BJ (cell line): ENCODE data around the gene TMEM186. TPM values are rescaled to one million over a fixed set of nuclear protein-coding genes. Genes with fewer than 3 reads are reported as not detected.
"Not testable (repeated sequence)": the region's sequence is repeated elsewhere in the genome, so short reads cannot be mapped to it uniquely, and the experiment has no call there.

Source experiments
- CTCF ChIA-PET: fragments of 350-600 bp; formaldehyde crosslinking; extraction: SDS; loops from one replicate; lab custom pipeline; 2021; ENCODE audit warnings: antibody characterized with exemption, inconsistent platforms; lab: Yijun Ruan, JAX
- POLR2A ChIA-PET: fragments of 300-600 bp; sonication (Branson Sonifier 250); formaldehyde crosslinking; extraction: SDS; loops from one replicate; lab custom pipeline; 2021; ENCODE audit warnings: antibody characterized with exemption; lab: Charles Lee
- DNase-seq: peaks from one replicate; pipeline ENCODE4 v3.0.0-alpha.2; 2011; ENCODE audit warnings: low read depth
- H3K27me3 ChIP-seq: 2 replicates; pipeline ENCODE4 v1.6.0; 2011; ENCODE audit warnings: low read length; ENCODE audit not compliant: control insufficient read depth, insufficient read depth
- H3K36me3 ChIP-seq: 2 replicates; pipeline ENCODE4 v1.5.1; 2011; ENCODE audit warnings: low read length; ENCODE audit not compliant: control insufficient read depth, insufficient read depth
- H3K4me3 ChIP-seq: 2 replicates; pipeline ENCODE4 v1.5.1; 2011; ENCODE audit warnings: low read depth, mild to moderate bottlenecking, control low read depth, low read length
- polyA plus RNA-seq: library from polyadenylated mRNA; depleted of rRNA; stranded (reverse); fragments of >200 nt; gene quantifications from 2 replicates; pipeline ENCODE4 v1.2.3, GENCODE V29; 2011
- TF ChIP-seq, protein P1 (sequence below): IDR thresholded peaks from 2 replicates; pipeline ENCODE4 v1.5.1; 2011; ENCODE audit warnings: low read depth, mild to moderate bottlenecking, control low read depth, inconsistent platforms, low read length, moderate library complexity; ENCODE audit not compliant: insufficient read depth

TMEM186 gene
- polyA plus RNA-seq, 1 experiment: 7.9 TPM

DNA sequence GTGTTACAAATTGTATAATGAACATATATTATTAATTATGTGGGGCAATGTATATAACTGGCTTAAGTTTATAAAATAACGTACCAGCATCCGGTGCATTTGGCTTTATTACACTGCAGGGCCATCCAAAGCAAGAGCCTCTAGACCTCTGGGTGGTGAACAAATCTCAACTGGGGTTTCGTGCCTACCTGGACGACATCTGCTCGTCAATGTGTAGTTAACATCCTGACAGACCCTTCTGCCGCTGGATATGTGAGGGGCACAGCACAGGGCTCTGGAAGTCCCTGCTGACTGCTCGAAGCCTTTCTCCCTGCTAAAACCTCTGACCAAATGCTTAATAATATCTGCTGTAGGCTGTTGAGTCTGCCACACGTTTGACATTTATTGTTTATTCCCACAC is 2.3 kb downstream of the TMEM186 start:
- Histone ChIP-seq H3K4me3 (no peak overlapping the region), H3K27me3 (no peaks in the 10 kb centered on the region), H3K36me3 (peaks cover 3% of the 10 kb centered on the region)
- ChIA-PET POLR2A (no interaction called here), CTCF (interaction anchor here (3.3 kb wide), 1 partner anchor 86 kb away, joined by 14 read pairs; no protein-coding TSS in a partner anchor)
- TF ChIP-seq, protein P1, sequence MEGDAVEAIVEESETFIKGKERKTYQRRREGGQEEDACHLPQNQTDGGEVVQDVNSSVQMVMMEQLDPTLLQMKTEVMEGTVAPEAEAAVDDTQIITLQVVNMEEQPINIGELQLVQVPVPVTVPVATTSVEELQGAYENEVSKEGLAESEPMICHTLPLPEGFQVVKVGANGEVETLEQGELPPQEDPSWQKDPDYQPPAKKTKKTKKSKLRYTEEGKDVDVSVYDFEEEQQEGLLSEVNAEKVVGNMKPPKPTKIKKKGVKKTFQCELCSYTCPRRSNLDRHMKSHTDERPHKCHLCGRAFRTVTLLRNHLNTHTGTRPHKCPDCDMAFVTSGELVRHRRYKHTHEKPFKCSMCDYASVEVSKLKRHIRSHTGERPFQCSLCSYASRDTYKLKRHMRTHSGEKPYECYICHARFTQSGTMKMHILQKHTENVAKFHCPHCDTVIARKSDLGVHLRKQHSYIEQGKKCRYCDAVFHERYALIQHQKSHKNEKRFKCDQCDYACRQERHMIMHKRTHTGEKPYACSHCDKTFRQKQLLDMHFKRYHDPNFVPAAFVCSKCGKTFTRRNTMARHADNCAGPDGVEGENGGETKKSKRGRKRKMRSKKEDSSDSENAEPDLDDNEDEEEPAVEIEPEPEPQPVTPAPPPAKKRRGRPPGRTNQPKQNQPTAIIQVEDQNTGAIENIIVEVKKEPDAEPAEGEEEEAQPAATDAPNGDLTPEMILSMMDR: no peak
- DNase-seq: no peak

DNA sequence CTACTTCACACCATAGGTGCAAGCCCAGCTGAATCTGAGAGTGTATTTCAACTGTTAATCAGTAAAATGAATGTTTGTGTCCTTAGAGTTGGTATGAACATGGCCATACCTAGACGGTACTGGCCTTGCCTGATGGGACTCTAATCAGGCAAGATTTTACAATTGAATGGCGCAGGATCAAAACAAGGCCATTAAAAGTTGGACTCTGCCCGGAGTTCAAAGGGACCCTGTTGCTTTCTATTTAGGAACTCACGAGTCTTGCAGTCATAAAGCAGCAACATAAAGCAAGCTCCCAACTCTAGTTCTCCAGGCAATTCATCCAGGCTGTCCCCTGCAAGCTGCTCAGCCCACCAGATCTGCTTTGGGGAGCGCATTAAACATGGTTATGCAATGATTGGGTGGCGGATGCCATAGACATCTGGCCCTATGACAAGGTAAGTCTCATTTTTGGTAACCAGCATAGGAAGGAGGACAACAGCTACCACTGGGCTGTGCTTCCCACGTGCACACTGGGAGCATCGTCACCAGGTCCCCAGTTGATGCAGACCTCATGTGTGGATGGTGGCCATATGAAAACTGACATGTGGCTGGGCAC is 8.8 kb downstream of the TMEM186 start:
- TF ChIP-seq, protein P1: no peak
- Histone ChIP-seq H3K4me3 (no peak overlapping the region), H3K36me3 (no peaks in the 10 kb centered on the region), H3K27me3 (no peaks in the 10 kb centered on the region)
- no peak for DNase-seq
- POLR2A ChIA-PET: no interaction called here
- CTCF ChIA-PET: interaction anchor here (1.1 kb wide), 1 partner anchor 128 kb away, joined by 3 read pairs; no protein-coding TSS in a partner anchor

DNA sequence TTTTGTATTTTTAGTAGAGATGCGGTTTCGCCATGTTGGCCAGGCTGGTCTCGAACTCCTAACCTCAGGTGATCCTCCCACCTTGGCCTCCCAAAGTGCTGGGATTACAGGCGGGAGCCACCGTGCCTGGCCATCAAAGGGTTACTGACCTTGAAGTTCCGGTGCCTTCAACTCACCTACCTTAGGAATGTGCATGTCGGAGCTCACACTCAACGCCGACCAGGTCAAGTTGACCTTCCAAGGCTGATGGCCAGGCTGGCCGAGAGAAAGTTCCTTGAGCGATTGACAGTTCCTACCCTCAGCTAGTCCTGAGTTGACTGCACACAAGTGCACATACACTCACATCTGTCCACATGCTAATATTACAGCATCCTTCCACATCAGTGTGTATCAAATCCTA is 11.1 kb downstream of the TMEM186 start:
- H3K36me3 ChIP-seq, H3K4me3 ChIP-seq, DNase-seq, POLR2A ChIA-PET, H3K27me3 ChIP-seq: not testable (repeated sequence)
- CTCF ChIA-PET: interaction anchor here (0.9 kb wide), 1 partner anchor 126 kb away, joined by 3 read pairs; no protein-coding TSS in a partner anchor

DNA sequence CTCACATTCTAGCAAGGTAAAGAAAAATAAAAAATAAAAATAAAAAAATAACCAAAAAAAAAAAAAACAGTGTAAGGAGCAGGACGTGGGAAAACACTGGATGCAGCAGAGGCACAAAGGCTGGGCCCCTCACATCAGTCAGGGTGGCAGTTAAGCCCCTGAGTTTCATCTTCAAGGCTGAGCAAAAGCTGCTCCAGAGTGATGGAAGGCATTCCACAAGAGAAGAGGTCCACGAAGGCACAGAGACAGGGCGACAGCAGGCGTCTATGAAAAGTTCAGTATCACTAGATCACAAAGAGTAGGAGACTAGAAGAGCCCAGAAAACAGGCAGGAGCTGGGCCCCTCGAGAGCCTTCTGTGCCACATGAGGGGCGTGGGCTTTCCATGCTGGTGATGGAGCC is 12.0 kb downstream of the TMEM186 start:
- H3K27me3 ChIP-seq: no peaks in the 10 kb centered on the region
- no peaks in the 10 kb centered on the region for H3K36me3 ChIP-seq
- TF ChIP-seq, protein P1: no peak
- no peak overlapping the region for H3K4me3 ChIP-seq
- POLR2A ChIA-PET: no interaction called here
- CTCF ChIA-PET: no interaction called here
- no peak for DNase-seq

DNA sequence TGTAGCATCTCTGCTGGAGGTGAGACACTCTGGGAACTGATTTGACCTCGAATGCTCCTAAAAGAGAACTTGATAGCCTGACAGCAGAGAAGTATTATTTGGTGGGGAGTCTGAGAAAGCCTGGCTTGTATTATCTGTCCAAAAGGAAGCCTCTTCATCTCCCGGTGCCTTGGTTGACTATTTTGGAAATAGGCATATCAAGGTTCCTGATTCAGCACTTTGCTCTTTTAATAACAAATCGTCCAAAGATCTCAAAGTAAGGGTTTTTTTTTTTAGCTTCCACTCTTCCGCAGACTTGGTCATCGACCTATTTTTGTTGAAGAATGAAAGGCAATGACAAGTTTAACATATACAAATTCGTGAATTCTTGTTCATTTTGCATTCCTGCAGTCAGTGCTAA is 14.8 kb downstream of the TMEM186 start:
- H3K4me3 ChIP-seq: no peak overlapping the region
- DNase-seq: no peak
- no peaks in the 10 kb centered on the region for H3K27me3 ChIP-seq
- ChIA-PET POLR2A (no interaction called here), CTCF (no interaction called here)
- TF ChIP-seq, protein P1: no peak
- no peaks in the 10 kb centered on the region for H3K36me3 ChIP-seq

DNA sequence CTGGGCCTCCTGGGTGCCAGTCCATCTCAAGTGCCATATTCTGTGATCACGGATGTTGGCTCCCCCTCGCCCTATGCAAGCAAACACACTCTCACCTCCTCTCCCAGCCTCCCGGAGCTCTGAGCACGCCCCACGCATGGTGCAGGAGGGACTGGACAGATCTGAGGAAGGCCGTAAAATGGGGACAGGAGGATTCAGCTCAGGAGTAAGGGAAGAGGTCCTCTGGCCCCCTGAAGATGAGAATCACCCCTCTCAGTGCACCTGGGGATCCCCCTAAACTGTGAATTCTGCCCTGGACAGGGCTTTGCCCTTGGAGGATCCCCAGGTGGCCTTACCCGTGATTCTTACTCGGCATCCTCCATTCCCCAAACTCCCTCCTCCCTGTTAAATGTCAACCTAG is 15.6 kb downstream of the TMEM186 start:
- no peak for DNase-seq
- TF ChIP-seq, protein P1: no peak
- Histone ChIP-seq H3K27me3 (no peaks in the 10 kb centered on the region), H3K36me3 (no peaks in the 10 kb centered on the region), H3K4me3 (no peak overlapping the region)
- POLR2A ChIA-PET: no interaction called here
- CTCF ChIA-PET: no interaction called here
